AG04450 (cell line): ENCODE measurements around the gene PAM16. TPM values are rescaled to one million over a fixed set of nuclear protein-coding genes. Genes with fewer than 3 reads are reported as not detected.

Source experiments
- CTCF ChIA-PET: fragments of 300-600, 350-600 bp; formaldehyde crosslinking; extraction: SDS; loops from one replicate; lab custom pipeline; 2022; ENCODE audit warnings: antibody characterized with exemption, inconsistent platforms; lab: Charles Lee
- POLR2A ChIA-PET: fragments of 350-600 bp; formaldehyde crosslinking; extraction: SDS; loops from one replicate; lab custom pipeline; 2021; ENCODE audit warnings: antibody characterized with exemption, inconsistent platforms; lab: Yijun Ruan, JAX
- DNase-seq: peaks from one replicate; pipeline ENCODE4 v3.0.0-alpha.2; 2011; ENCODE audit warnings: low read depth, low spot score
- H3K27ac ChIP-seq: one replicate; pipeline ENCODE4 v1.5.1; 2012; ENCODE audit warnings: low read depth, low read length, control low read depth
- H3K27me3 ChIP-seq: one replicate; pipeline ENCODE4 v1.6.0; 2012; ENCODE audit warnings: low read length; ENCODE audit not compliant: control insufficient read depth, insufficient read depth
- H3K4me3 ChIP-seq: 2 replicates; pipeline ENCODE4 v1.5.1; 2011; ENCODE audit warnings: mild to moderate bottlenecking, low read depth, low read length, control low read depth
- H3K9me3 ChIP-seq: 2 replicates; pipeline ENCODE4 v1.5.1; 2012; ENCODE audit warnings: low read length; ENCODE audit not compliant: control insufficient read depth, insufficient read depth
- polyA plus RNA-seq: library from polyadenylated mRNA; depleted of rRNA; stranded (reverse); fragments of >200 nt; gene quantifications from 2 replicates; pipeline ENCODE4 v1.2.3, GENCODE V29; 2011
- TF ChIP-seq, protein P1 (sequence below): IDR thresholded peaks from 2 replicates; pipeline ENCODE4 v1.5.1; 2011; ENCODE audit warnings: low read depth, low read length, control low read depth, inconsistent platforms

Gene PAM16
- polyA plus RNA-seq, 1 experiment, result 18.4 TPM

DNA sequence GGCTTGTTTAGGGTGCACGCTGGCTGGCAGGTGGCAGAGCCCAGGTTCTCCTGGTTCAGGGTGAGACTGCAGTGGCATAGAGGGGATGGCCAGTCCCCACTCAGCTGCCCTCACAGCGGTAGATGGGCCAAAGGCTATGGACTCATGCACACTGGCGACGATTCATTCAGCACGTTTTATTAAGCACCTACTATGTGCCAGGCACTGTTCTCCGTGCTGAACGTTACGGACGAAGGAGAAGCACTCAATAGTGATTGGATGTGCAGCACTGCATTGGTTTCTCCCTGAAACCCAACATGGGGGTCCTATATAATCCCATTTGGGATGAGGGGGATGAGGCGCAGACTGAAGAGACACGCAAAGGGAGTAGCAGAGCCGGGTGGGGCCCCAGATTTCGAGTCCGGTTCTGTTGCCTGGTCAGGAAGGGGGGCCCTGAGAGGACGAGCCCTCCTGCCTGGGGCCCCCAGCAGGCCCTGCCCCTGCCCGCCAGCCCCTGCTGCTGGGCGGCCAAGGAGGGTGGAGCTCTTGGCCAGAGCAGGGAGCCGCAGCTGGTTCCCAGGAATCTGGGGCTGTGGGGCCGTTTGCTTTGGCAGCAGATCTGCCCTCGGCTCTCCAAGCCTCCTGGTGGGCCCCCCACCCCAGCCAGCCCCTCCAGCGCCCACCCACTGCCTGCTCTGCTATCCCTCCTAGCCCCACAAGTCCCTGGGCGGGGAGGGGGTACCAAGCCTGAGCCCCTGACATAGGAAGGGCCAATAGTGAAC lies 26.4 kb downstream of the PAM16 start:
- Histone ChIP-seq H3K27ac (no peak overlapping the region), H3K4me3 (no peak overlapping the region), H3K9me3 (no peaks in the 10 kb centered on the region; the same call in 1 of the 2 replicates), H3K27me3 (no peaks in the 10 kb centered on the region)
- TF ChIP-seq, protein P1, sequence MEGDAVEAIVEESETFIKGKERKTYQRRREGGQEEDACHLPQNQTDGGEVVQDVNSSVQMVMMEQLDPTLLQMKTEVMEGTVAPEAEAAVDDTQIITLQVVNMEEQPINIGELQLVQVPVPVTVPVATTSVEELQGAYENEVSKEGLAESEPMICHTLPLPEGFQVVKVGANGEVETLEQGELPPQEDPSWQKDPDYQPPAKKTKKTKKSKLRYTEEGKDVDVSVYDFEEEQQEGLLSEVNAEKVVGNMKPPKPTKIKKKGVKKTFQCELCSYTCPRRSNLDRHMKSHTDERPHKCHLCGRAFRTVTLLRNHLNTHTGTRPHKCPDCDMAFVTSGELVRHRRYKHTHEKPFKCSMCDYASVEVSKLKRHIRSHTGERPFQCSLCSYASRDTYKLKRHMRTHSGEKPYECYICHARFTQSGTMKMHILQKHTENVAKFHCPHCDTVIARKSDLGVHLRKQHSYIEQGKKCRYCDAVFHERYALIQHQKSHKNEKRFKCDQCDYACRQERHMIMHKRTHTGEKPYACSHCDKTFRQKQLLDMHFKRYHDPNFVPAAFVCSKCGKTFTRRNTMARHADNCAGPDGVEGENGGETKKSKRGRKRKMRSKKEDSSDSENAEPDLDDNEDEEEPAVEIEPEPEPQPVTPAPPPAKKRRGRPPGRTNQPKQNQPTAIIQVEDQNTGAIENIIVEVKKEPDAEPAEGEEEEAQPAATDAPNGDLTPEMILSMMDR, result no peak
- ChIA-PET POLR2A (interaction anchor here (1.0 kb wide), 1 partner anchor 62 kb away, joined by 3 read pairs; no protein-coding TSS in a partner anchor), CTCF (interaction anchor here (0.6 to 1.3 kb wide), 6 partner anchors 15 to 816 kb away, joined by 3 to 4 read pairs (median 3); no protein-coding TSS in a partner anchor)
- no peak for DNase-seq

- H3K9me3 ChIP-seq, result no peaks in the 10 kb centered on the region; the same call in 1 of the 2 replicates
- TF ChIP-seq, protein P1, result no peak
- H3K27ac ChIP-seq, result peak overlapping the region; percentile 57
- no peak overlapping the region for H3K4me3 ChIP-seq
- no peaks in the 10 kb centered on the region for H3K27me3 ChIP-seq
- CTCF ChIA-PET, result interaction anchor here (0.6 to 1.3 kb wide), 4 partner anchors 14 to 91 kb away, joined by 3 to 4 read pairs (median 3); no protein-coding TSS in a partner anchor
- POLR2A ChIA-PET, result interaction anchor here (0.5 to 1.1 kb wide), 2 partner anchors 51 to 125 kb away, joined by 3 read pairs; partner anchors contain the start of gene TFAP4
- no peak for DNase-seq
Observed at GRCh38 chr16:4323845-4324488, 27.2 kb downstream of the PAM16 start.

DNA sequence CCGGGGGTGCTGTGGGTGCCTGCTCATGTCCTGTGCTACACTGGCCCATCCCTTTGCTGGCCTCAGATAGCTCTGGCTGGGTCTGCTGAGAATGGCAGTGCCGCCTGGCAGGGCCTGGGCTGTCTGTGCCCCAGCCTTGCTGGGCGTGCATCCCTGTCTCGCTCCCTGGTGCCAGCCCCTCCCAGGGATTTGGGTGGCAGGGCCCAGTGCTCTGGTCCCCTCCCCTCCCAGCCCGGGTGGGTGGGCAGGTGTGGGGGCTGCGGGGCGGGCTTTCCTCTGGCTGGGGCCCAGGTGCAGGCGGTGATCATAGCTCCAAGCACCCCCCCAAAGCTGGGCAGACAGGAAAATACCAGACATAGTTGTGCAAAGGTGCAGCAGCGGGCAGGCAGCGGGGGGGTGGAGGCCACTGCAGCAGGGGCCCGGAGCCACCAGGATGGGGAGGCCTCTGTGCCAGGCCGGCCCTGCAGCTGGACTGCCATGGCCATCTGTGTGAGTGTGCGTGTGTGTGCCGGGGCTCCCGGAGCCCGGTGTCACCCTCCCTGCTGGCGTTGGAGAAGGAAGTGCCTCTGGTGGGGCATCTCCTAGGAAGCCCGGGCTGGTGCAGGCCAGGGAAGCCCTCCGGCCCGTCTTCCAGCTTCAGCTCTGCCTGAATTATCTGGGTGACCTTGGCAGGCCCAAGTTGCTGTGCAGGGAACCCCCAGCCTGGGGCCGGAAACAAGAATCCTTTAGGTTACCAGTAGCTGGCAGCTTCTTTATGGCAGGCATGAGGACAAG lies 27.9 kb downstream of the PAM16 start:
- ChIA-PET CTCF (interaction anchor here (1.3 kb wide), 1 partner anchor 13 kb away, joined by 3 read pairs; no protein-coding TSS in a partner anchor), POLR2A (interaction anchor here (0.5 to 1.1 kb wide), 2 partner anchors 50 to 124 kb away, joined by 3 read pairs; partner anchors contain the start of gene TFAP4)
- DNase-seq, result no peak
- TF ChIP-seq, protein P1, result no peak
- H3K27me3 ChIP-seq, result no peaks in the 10 kb centered on the region
- H3K9me3 ChIP-seq, result no peaks in the 10 kb centered on the region; the same call in 1 of the 2 replicates
- no peak overlapping the region for H3K4me3 ChIP-seq
- H3K27ac ChIP-seq, result peak overlapping the region; percentile 57

DNA sequence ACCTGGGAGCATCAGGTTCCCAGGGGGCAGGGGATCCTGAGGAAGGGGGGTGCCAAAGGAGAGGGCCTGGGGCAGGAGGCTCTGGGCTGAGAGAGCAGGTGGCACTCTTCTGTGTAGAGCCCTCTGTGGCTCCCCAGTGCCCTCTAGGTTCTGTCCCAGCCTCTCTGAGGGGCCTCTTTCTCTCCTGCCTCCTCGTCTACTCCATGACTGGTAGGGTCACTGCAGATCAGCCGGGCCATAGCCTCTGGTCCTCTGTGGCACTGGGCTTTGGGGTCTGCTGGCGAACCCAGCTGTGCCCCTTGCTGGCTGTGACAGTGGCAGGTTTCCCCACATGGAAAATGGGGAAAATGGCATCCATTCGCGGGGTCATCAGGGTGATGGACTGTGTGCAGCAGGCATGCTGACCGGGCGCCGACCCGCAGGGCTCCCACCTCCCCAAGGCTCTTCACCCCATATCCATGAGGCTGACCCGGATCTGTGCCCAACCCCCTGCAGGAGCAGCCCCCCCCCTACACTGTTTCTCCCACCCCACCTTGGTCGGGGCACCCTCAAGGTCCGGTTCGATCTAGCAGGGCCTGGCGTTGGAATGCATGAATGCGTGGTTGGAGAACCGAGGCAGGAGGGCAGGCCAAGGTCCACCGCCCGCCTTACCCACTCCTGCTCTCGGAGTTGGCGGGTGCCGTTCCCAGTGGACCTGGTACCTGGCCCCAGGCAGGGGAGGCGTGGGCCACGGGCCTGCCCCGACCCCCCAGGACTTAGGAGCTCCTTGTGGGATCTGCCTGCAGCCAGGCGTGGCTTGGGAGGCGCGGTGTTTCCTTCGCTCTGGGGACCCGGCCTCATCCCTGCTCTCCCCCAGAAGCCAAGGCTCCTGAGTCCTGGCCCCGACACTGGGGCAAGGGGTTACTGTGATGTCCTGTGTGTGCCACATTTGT lies 28.7 kb downstream of the PAM16 start:
- POLR2A ChIA-PET, result no interaction called here
- Histone ChIP-seq H3K9me3 (no peaks in the 10 kb centered on the region; the same call in 1 of the 2 replicates), H3K27ac (no peak overlapping the region), H3K27me3 (no peaks in the 10 kb centered on the region), H3K4me3 (no peak overlapping the region)
- TF ChIP-seq, protein P1, result no peak
- no peak for DNase-seq
- CTCF ChIA-PET, result no interaction called here
